H1 (cell line): Measurements from ENCODE around the gene LDLRAD4. TPM values are rescaled to one million over a fixed set of nuclear protein-coding genes. Genes with fewer than 3 reads are reported as not detected.

Source experiments
- CTCF ChIA-PET: fragments of 300-600 bp; sonication (Branson Sonifier 250); formaldehyde crosslinking; loops from one replicate; lab custom pipeline; 2021; ENCODE audit not compliant: partially characterized antibody; lab: Charles Lee
- POLR2A ChIA-PET: fragments of 300-600 bp; sonication (Branson Sonifier 250); formaldehyde crosslinking; loops from one replicate; lab custom pipeline; 2021; ENCODE audit warnings: inconsistent platforms; ENCODE audit not compliant: partially characterized antibody; lab: Charles Lee
- DNase-seq, 2 experiments: peaks; one replicate each; pipeline versions ENCODE4 v3.0.0 to v3.0.0-alpha.2; 2010 to 2022; ENCODE audit warnings: low spot score in 2 of 2, low read depth in 1 of 2, mixed read lengths in 1 of 2
- FAIRE-seq: peaks from 2 replicates; lab custom pipeline; 2011; peaks lifted over from hg19 to GRCh38; lab: Jason Lieb, UNC
- H2AFZ ChIP-seq: 2 replicates; pipeline ENCODE4 v1.8.1; 2012; ENCODE audit warnings: low read length, inconsistent platforms
- H2AK5ac ChIP-seq: 2 replicates; pipeline ENCODE4 v1.6.1; 2013; ENCODE audit warnings: low read depth, low read length
- H2BK120ac ChIP-seq: replicated peaks from 2 replicates; pipeline ENCODE3; 2013; ENCODE audit warnings: low read depth, low read length, inconsistent platforms
- H2BK12ac ChIP-seq: 2 replicates; pipeline ENCODE4 v1.6.1; 2013; ENCODE audit warnings: low read depth, low read length
- H2BK15ac ChIP-seq: 2 replicates; pipeline ENCODE4 v1.6.1; 2013; ENCODE audit warnings: low read length
- H2BK20ac ChIP-seq: 2 replicates; pipeline ENCODE4 v1.6.1; 2013; ENCODE audit warnings: low read length
- H2BK5ac ChIP-seq: 2 replicates; pipeline ENCODE4 v1.6.1; 2013; ENCODE audit warnings: low read depth, low read length
- H3K14ac ChIP-seq: 2 replicates; pipeline ENCODE4 v1.6.1; 2013; ENCODE audit warnings: inconsistent platforms; ENCODE audit not compliant: insufficient read length
- H3K18ac ChIP-seq: 2 replicates; pipeline ENCODE4 v1.6.1; 2013; ENCODE audit warnings: low read length; ENCODE audit errors: extremely low read depth
- H3K23ac ChIP-seq: 2 replicates; pipeline ENCODE4 v1.6.1; 2013; ENCODE audit warnings: inconsistent platforms; ENCODE audit not compliant: insufficient read length
- H3K23me2 ChIP-seq: 2 replicates; pipeline ENCODE4 v1.6.1; 2013; ENCODE audit warnings: low read depth, low read length
- H3K27ac ChIP-seq: 2 replicates; pipeline ENCODE4 v1.6.1; 2011; ENCODE audit warnings: low read depth, low read length, inconsistent platforms
- H3K27me3 ChIP-seq, 4 experiments: replicated peaks in 1 of 4; 1 replicate in 1 of 4; 2 replicates in 3 of 4; pipeline versions ENCODE4 v1.6.1 to v1.8.1; 2011 to 2013; ENCODE audit warnings: low read length in 3 of 4, mild to moderate bottlenecking in 3 of 4, inconsistent platforms in 2 of 4, mixed read lengths in 2 of 4, moderate library complexity in 1 of 4; ENCODE audit not compliant: control insufficient read depth in 3 of 4, insufficient read depth in 3 of 4; ENCODE audit errors: extremely low read depth in 1 of 4
- H3K36me3 ChIP-seq, 4 experiments: 2 replicates each; pipeline versions ENCODE4 v1.6.1 to v1.8.1; 2011 to 2013; ENCODE audit warnings: mild to moderate bottlenecking in 4 of 4, low read length in 3 of 4, moderate library complexity in 2 of 4, control low read depth in 1 of 4, inconsistent platforms in 1 of 4; ENCODE audit not compliant: insufficient read depth in 4 of 4, control insufficient read depth in 2 of 4
- H3K4ac ChIP-seq: replicated peaks from 2 replicates; pipeline ENCODE3; 2013; ENCODE audit warnings: low read length, low read depth, mixed read lengths, inconsistent platforms; ENCODE audit not compliant: insufficient read length
- H3K4me1 ChIP-seq, 4 experiments: replicated peaks in 1 of 4; 1 replicate in 1 of 4; 2 replicates in 3 of 4; pipeline versions ENCODE4 v1.6.1 to v1.8.1; 2011 to 2013; ENCODE audit warnings: low read length in 3 of 4, inconsistent platforms in 2 of 4, mixed read lengths in 1 of 4; ENCODE audit not compliant: insufficient read depth in 4 of 4, control insufficient read depth in 3 of 4
- H3K4me2 ChIP-seq, 2 experiments: 2 replicates each; pipeline versions ENCODE4 v1.6.1 to v1.8.1; 2011 to 2013; ENCODE audit warnings: low read depth in 2 of 2, low read length in 2 of 2, control low read depth in 1 of 2, inconsistent platforms in 1 of 2, mild to moderate bottlenecking in 1 of 2; ENCODE audit not compliant: insufficient read depth in 1 of 2
- H3K4me3 ChIP-seq, 4 experiments: fragments of 200-600, 300-600 bp in 1 of 4; sonication (generic), shearing (Covaris generic), sonication (Bioruptor Twin) in 1 of 4; 2 replicates each; pipeline versions ENCODE4 v1.5.1 to v1.8.1; 2011 to 2016; ENCODE audit warnings: low read length in 4 of 4, low read depth in 3 of 4, control low read depth in 2 of 4, inconsistent platforms in 2 of 4, mild to moderate bottlenecking in 2 of 4, mixed read lengths in 1 of 4, moderate library complexity in 1 of 4; ENCODE audit not compliant: insufficient read depth in 2 of 4; ENCODE audit errors: extremely low read depth in 1 of 4
- H3K56ac ChIP-seq: replicated peaks from 2 replicates; pipeline ENCODE3; 2013; ENCODE audit warnings: low read depth, mild to moderate bottlenecking, mixed read lengths, low read length, inconsistent platforms; ENCODE audit not compliant: insufficient read length
- H3K79me1 ChIP-seq: 2 replicates; pipeline ENCODE4 v1.6.1; 2013; ENCODE audit warnings: low read depth, low read length, control low read depth
- H3K79me2 ChIP-seq, 2 experiments: 2 replicates each; pipeline versions ENCODE4 v1.6.1 to v1.8.1; 2012 to 2013; ENCODE audit warnings: low read length in 2 of 2, mild to moderate bottlenecking in 2 of 2, inconsistent platforms in 1 of 2; ENCODE audit not compliant: insufficient read depth in 2 of 2, control insufficient read depth in 1 of 2
- H3K9ac ChIP-seq, 4 experiments: replicated peaks in 1 of 4; 1 replicate in 1 of 4; 2 replicates in 3 of 4; pipeline versions ENCODE4 v1.6.1 to v1.8.1; 2011 to 2013; ENCODE audit warnings: low read depth in 3 of 4, low read length in 3 of 4, control low read depth in 2 of 4, mild to moderate bottlenecking in 2 of 4, moderate library complexity in 2 of 4, inconsistent platforms in 1 of 4; ENCODE audit errors: extremely low read depth in 1 of 4
- H3K9me3 ChIP-seq, 2 experiments: 2 replicates each; pipeline versions ENCODE4 v1.6.1 to v1.8.1; 2012 to 2013; ENCODE audit warnings: mild to moderate bottlenecking in 2 of 2, moderate library complexity in 2 of 2, control low read depth in 1 of 2, inconsistent platforms in 1 of 2, low read depth in 1 of 2, low read length in 1 of 2, mixed read lengths in 1 of 2; ENCODE audit not compliant: insufficient read depth in 2 of 2
- H4K20me1 ChIP-seq, 2 experiments: replicated peaks in 1 of 2; 2 replicates each; pipeline versions ENCODE3 to v1.8.1; 2011 to 2013; ENCODE audit warnings: inconsistent platforms in 2 of 2, low read length in 2 of 2, mild to moderate bottlenecking in 1 of 2; ENCODE audit not compliant: insufficient read depth in 2 of 2, control insufficient read depth in 1 of 2
- H4K5ac ChIP-seq: 2 replicates; pipeline ENCODE4 v1.6.1; 2013; ENCODE audit warnings: low read length, low read depth, mixed read lengths, inconsistent platforms; ENCODE audit not compliant: insufficient read length
- H4K8ac ChIP-seq: 2 replicates; pipeline ENCODE4 v1.8.0; 2013; ENCODE audit warnings: mild to moderate bottlenecking, moderate library complexity, low read length, inconsistent platforms; ENCODE audit not compliant: insufficient read depth; ENCODE audit errors: extremely low read depth
- H4K91ac ChIP-seq: replicated peaks from 2 replicates; pipeline ENCODE3; 2013; ENCODE audit warnings: low read length, mixed read lengths, inconsistent platforms; ENCODE audit not compliant: insufficient read length
- ATF3 ChIP-seq: IDR thresholded peaks from 2 replicates; pipeline ENCODE4 v1.6.1; 2011; ENCODE audit warnings: low read depth, mild to moderate bottlenecking, low read length; ENCODE audit not compliant: insufficient read depth
- NANOG ChIP-seq: IDR thresholded peaks from 2 replicates; pipeline ENCODE4 v1.6.1; 2011; ENCODE audit warnings: low read length, low read depth, mild to moderate bottlenecking, inconsistent platforms; ENCODE audit not compliant: insufficient read depth, poor library complexity, severe bottlenecking
- RBBP5 ChIP-seq: IDR thresholded peaks from 2 replicates; pipeline ENCODE4 v1.7.1; 2012; ENCODE audit warnings: low read depth, mild to moderate bottlenecking, inconsistent platforms, low read length, moderate library complexity, borderline replicate concordance
- ZNF274 ChIP-seq: IDR thresholded peaks from 2 replicates; pipeline ENCODE4 v1.7.0; 2012; ENCODE audit warnings: low read length, borderline replicate concordance; ENCODE audit errors: extremely low read depth
- WGBS, 2 experiments: shearing (Covaris generic) in 1 of 2; methylation state at CpG; one replicate each; pipeline versions ENCODE4 v1.1.6 to v1.1.7; 2013 to 2015; ENCODE audit warnings: low lambda C conversion rate in 2 of 2, mixed read lengths in 2 of 2, inconsistent platforms in 1 of 2, low coverage in 1 of 2, missing lambda C conversion rate in 1 of 2; ENCODE audit not compliant: insufficient replicate concordance in 2 of 2, insufficient coverage in 1 of 2, insufficient read length in 1 of 2; ENCODE audit errors: extremely low coverage in 1 of 2, missing lambda C conversion rate in 1 of 2; 5-methylcytosine and 5-hydroxymethylcytosine counted together
- polyA plus RNA-seq, 7 experiments: library from polyadenylated mRNA; depleted of rRNA in 3 of 7; stranded (reverse) in 5 of 7; unstranded in 2 of 7; fragments of >200 nt in 5 of 7; fragments of 200-250 nt in 2 of 7; gene quantifications; 1 replicate in 5 of 7; 2 replicates in 1 of 7; 4 replicates in 1 of 7; pipeline versions ENCODE4 v1.2.1 to v1.2.3, GENCODE V29; 2011 to 2013; ENCODE audit warnings: missing spikeins in 2 of 7, mixed read lengths in 2 of 7
- total RNA-seq: library from RNA; stranded (reverse); fragmentation: NEBNext Ultra II Directional; extraction: Animal tissue kit (Norgen Biotek cat#: 25700); gene quantifications from 2 replicates; pipeline ENCODE4 v1.2.1, GENCODE V29; 2021

Gene LDLRAD4
- total and polyA plus RNA-seq, 2 of the 8 experiments (the other 6 are each of a cell fraction or from before 2014, with no cell fraction given): 0.77 to 1.4 TPM

GRCh38 chr18:13269013-13269280 lies 50.4 kb downstream of the LDLRAD4 start:
- H3K18ac ChIP-seq: no peak overlapping the region
- no peaks in the 10 kb centered on the region for H3K36me3 ChIP-seq
- DNase-seq: no peak
- WGBS, 2 experiments: 95% methylated on average over 1 of the region's 1 CpG; no CpG with 5 or more reads in 1 of the 2 experiments
- H2BK120ac ChIP-seq: no peak overlapping the region
- H4K20me1 ChIP-seq: no peaks in the 10 kb centered on the region
- H2BK15ac ChIP-seq: no peak overlapping the region
- no peak overlapping the region for H4K5ac ChIP-seq
- H3K4me2 ChIP-seq: no peak overlapping the region
- no peak overlapping the region for H3K27ac ChIP-seq
- no peaks in the 10 kb centered on the region for H3K9me3 ChIP-seq
- POLR2A ChIA-PET: no interaction called here
- FAIRE-seq: no peak
- no peaks in the 10 kb centered on the region for H3K79me1 ChIP-seq
- no peak overlapping the region for H2AFZ ChIP-seq
- H3K23ac ChIP-seq: no peak overlapping the region
- no peaks in the 10 kb centered on the region for H3K23me2 ChIP-seq
- no peak overlapping the region for H3K4ac ChIP-seq
- no peak overlapping the region for H3K4me3 ChIP-seq
- no peak overlapping the region for H2BK12ac ChIP-seq
- no peak overlapping the region for H4K91ac ChIP-seq
- CTCF ChIA-PET: interaction anchor here (0.9 kb wide), 1 partner anchor 21 kb away, joined by 3 read pairs; no protein-coding TSS in a partner anchor
- H3K79me2 ChIP-seq: no peaks in the 10 kb centered on the region
- peaks cover 0 to 9% (median under 1%) of the 10 kb centered on the region in 4 experiments; a peak in 3 of 7 replicates for H3K4me1 ChIP-seq
- H2AK5ac ChIP-seq: no peak overlapping the region
- H3K14ac ChIP-seq: no peak overlapping the region
- H4K8ac ChIP-seq: no peak overlapping the region
- peaks cover 0 to 3% (median 0%) of the 10 kb centered on the region in 4 experiments; a peak in 3 of 7 replicates for H3K27me3 ChIP-seq
- no peak overlapping the region for H3K9ac ChIP-seq
- no peak overlapping the region for H2BK20ac ChIP-seq
- H3K56ac ChIP-seq: no peak overlapping the region
- TF ChIP-seq ATF3 (no peak), NANOG (no peak), RBBP5 (no peak), ZNF274 (no peak)
- no peak overlapping the region for H2BK5ac ChIP-seq
